K562 (cell line): ENCODE data around the gene ADD1. TPM values are rescaled to one million over a fixed set of nuclear protein-coding genes. Genes with fewer than 3 reads are reported as not detected.

Experiments used
- ATAC-seq: fragments of 200-7000 bp; cut with Tn5 transposase; 3 replicates; pipeline ENCODE4 v1.9.1; 2020; ENCODE audit warnings: moderate library complexity
- BruUV-seq: library from RNA; stranded (reverse); fragments of 400-500 nt; replicated peaks from 2 replicates; lab custom pipeline; 2021; lab: Mats Ljungman, UMichigan
- CTCF ChIA-PET: fragments of 300-600 bp; formaldehyde crosslinking; extraction: SDS; loops from one replicate; lab custom pipeline; 2021; ENCODE audit warnings: low intra/inter-chr PET ratio; lab: Yijun Ruan, JAX
- POLR2A ChIA-PET: fragments of 300-600, 350-650 bp; sonication (Branson Sonifier 250); formaldehyde crosslinking; extraction: SDS; loops from one replicate; lab custom pipeline; 2021; ENCODE audit warnings: antibody characterized with exemption, inconsistent platforms; lab: Yijun Ruan, JAX
- DNase-seq, 4 experiments: peaks; one replicate each; pipeline versions ENCODE4 v3.0.0 to v3.0.0-alpha.2; 2011 to 2018; ENCODE audit warnings: low spot score in 3 of 4, mixed read lengths in 3 of 4; ENCODE audit errors: extremely low read depth in 1 of 4
- FAIRE-seq: peaks from 2 replicates; lab custom pipeline; 2011; peaks lifted over from hg19 to GRCh38; lab: Jason Lieb, UNC
- H2AFZ ChIP-seq: 2 replicates; pipeline ENCODE4 v1.6.0; 2011; ENCODE audit warnings: low read depth, low read length, control low read depth, inconsistent platforms
- H3K27ac ChIP-seq: fragments of 200-600 bp; 3 replicates; pipeline ENCODE4 v1.8.0; 2011; ENCODE audit warnings: low read depth, mild to moderate bottlenecking, control low read depth, inconsistent platforms, low read length, moderate library complexity, mixed read lengths; ENCODE audit errors: extremely low read depth
- H3K27me3 ChIP-seq, 2 experiments: fragments of 300-600 bp in 1 of 2; 2 replicates in 1 of 2; 3 replicates in 1 of 2; pipeline versions ENCODE4 v1.6.0 to v1.8.0; 2011; ENCODE audit warnings: inconsistent platforms in 2 of 2, low read length in 2 of 2, mild to moderate bottlenecking in 1 of 2, mixed read lengths in 1 of 2, moderate library complexity in 1 of 2; ENCODE audit not compliant: control insufficient read depth in 2 of 2, insufficient read depth in 2 of 2
- H3K36me3 ChIP-seq: fragments of 300-600 bp; 3 replicates; pipeline ENCODE4 v1.8.0; 2011; ENCODE audit warnings: mild to moderate bottlenecking, low read length, inconsistent platforms; ENCODE audit not compliant: control insufficient read depth, insufficient read depth
- H3K4me1 ChIP-seq, 2 experiments: fragments of 200-600 bp in 1 of 2; replicated peaks in 1 of 2; 2 replicates in 1 of 2; 3 replicates in 1 of 2; pipeline versions ENCODE4 v1.5.1 to v1.8.0; 2011; ENCODE audit warnings: inconsistent platforms in 2 of 2, low read length in 2 of 2, mild to moderate bottlenecking in 1 of 2, mixed read lengths in 1 of 2, moderate library complexity in 1 of 2; ENCODE audit not compliant: control insufficient read depth in 2 of 2, insufficient read depth in 2 of 2
- H3K4me2 ChIP-seq: 2 replicates; pipeline ENCODE4 v1.6.1; 2011; ENCODE audit warnings: low read length, control low read depth, inconsistent platforms, mixed read lengths; ENCODE audit not compliant: insufficient read depth
- H3K4me3 ChIP-seq: fragments of 200-600 bp; sonication (generic), shearing (Covaris generic); 2 replicates; pipeline ENCODE4 v1.5.1; 2016; ENCODE audit warnings: control low read depth, inconsistent platforms
- H3K79me2 ChIP-seq: fragments of 200-600 bp; 3 replicates; pipeline ENCODE4 v1.8.0; 2011; ENCODE audit warnings: low read length, inconsistent platforms; ENCODE audit not compliant: control insufficient read depth, insufficient read depth
- H3K9ac ChIP-seq, 2 experiments: 2 replicates each; pipeline versions ENCODE4 v1.6.0 to v1.6.1; 2011; ENCODE audit warnings: low read depth in 2 of 2, low read length in 2 of 2, control low read depth in 1 of 2, inconsistent platforms in 1 of 2, mild to moderate bottlenecking in 1 of 2, mixed read lengths in 1 of 2; ENCODE audit not compliant: insufficient read depth in 1 of 2
- H3K9me1 ChIP-seq: one replicate; pipeline ENCODE4 v1.6.0; 2011; ENCODE audit warnings: inconsistent platforms, mild to moderate bottlenecking, low read length, moderate library complexity; ENCODE audit not compliant: control insufficient read depth, insufficient read depth
- H3K9me3 ChIP-seq: replicated peaks from 2 replicates; pipeline ENCODE4 v1.5.1; 2011; ENCODE audit warnings: low read depth, low read length, inconsistent platforms; ENCODE audit not compliant: control insufficient read depth, insufficient read depth
- H4K20me1 ChIP-seq: replicated peaks from 2 replicates; pipeline ENCODE4 v1.6.1; 2011; ENCODE audit warnings: low read length, inconsistent platforms, mixed read lengths; ENCODE audit not compliant: control insufficient read depth, insufficient read depth
- CBFA2T3 ChIP-seq: fragments of 450-650 bp; IDR thresholded peaks from 2 replicates; pipeline ENCODE4 v1.6.1; 2017
- DMBX1 ChIP-seq: fragments of 250-450 bp; sonication (Bioruptor Pico); IDR thresholded peaks from 2 replicates; pipeline ENCODE4 v1.8.0; 2022; ENCODE audit warnings: inconsistent platforms, mild to moderate bottlenecking, moderate library complexity, borderline replicate concordance
- HIVEP1 ChIP-seq: fragments of 250-450 bp; sonication (Bioruptor Pico); IDR thresholded peaks from 2 replicates; pipeline ENCODE4 v1.4.0; 2020; ENCODE audit warnings: mild to moderate bottlenecking
- MBD2 ChIP-seq: sonication (generic); IDR thresholded peaks from 2 replicates; pipeline ENCODE4 v1.6.1; 2016; ENCODE audit warnings: low read depth, borderline replicate concordance
- MYC ChIP-seq, 2 experiments: fragments of 250-450 bp in 1 of 2; sonication (Bioruptor Pico) in 1 of 2; IDR thresholded peaks; 2 replicates each; pipeline versions ENCODE4 v1.5.1 to v1.6.1; 2012 to 2021; ENCODE audit warnings: low read depth in 2 of 2, borderline replicate concordance in 1 of 2, improper control_type of control experiment in 1 of 2, low read length in 1 of 2, mild to moderate bottlenecking in 1 of 2, moderate library complexity in 1 of 2
- NR0B1 ChIP-seq: fragments of 450-650 bp; IDR thresholded peaks from one replicate; pipeline ENCODE4 v1.6.1; 2018; ENCODE audit warnings: mild to moderate bottlenecking, moderate library complexity; ENCODE audit not compliant: partially characterized antibody
- SREBF2 ChIP-seq: sonication (generic); formaldehyde crosslinking; IDR thresholded peaks from 2 replicates; pipeline ENCODE4 v1.4.0; 2020; ENCODE audit warnings: mild to moderate bottlenecking, missing genetic modification reagents
- ZNF133 ChIP-seq: fragments of 250-450 bp; sonication (Bioruptor Pico); IDR thresholded peaks from 2 replicates; pipeline ENCODE4 v1.4.0; 2020; ENCODE audit warnings: mild to moderate bottlenecking
- WGBS: fragments of 100-300 bp; shearing (Covaris generic); methylation state at CpG from one replicate; pipeline ENCODE4 v1.1.6; 2016; ENCODE audit warnings: low coverage, mixed read lengths; ENCODE audit not compliant: insufficient coverage; ENCODE audit errors: missing lambda C conversion rate; 5-methylcytosine and 5-hydroxymethylcytosine counted together
- in situ Hi-C: fragments of 300-500 bp; cut with MboI; formaldehyde crosslinking; loops from 4 replicates; pipeline ENCODE4 v1.15.0; 2018; ENCODE audit warnings: inconsistent platforms, mixed read lengths
- intact Hi-C: fragments of 100-400 bp; cut with micrococcal nuclease; formaldehyde crosslinking; loops from 2 replicates; pipeline ENCODE4 v1.14.2; 2022
- polyA plus RNA-seq, 8 experiments: library from polyadenylated mRNA; depleted of rRNA in 4 of 8; stranded (reverse) in 5 of 8; unstranded in 3 of 8; fragments of >200 nt; fragmentation: Nextera tagmentation in 2 of 8; fragmentation: Illumina TruSeq in 1 of 8; extraction: Ambion mirVana in 2 of 8; extraction: Trizol in 1 of 8; gene quantifications; 2 replicates each; pipeline versions ENCODE4 v1.2.1 to v1.2.3, GENCODE V29; 2011 to 2014; ENCODE audit warnings: inconsistent platforms in 1 of 8, missing spikeins in 1 of 8
- total RNA-seq, 7 experiments: library from RNA; depleted of rRNA in 6 of 7; stranded (reverse); fragments of >200 nt in 6 of 7; fragmentation: Illumina TruSeq in 2 of 7; extraction: Trizol in 2 of 7; gene quantifications; 2 replicates each; pipeline versions ENCODE4 v1.2.1 to v1.2.3, GENCODE V29; 2011 to 2021; ENCODE audit warnings: low replicate concordance in 1 of 7
- TF ChIP-seq, protein P1 (sequence below), 3 experiments: fragments of 200-800 bp in 1 of 3; sonication (Bioruptor generic) in 1 of 3; sonication (generic) in 1 of 3; formaldehyde crosslinking in 1 of 3; IDR thresholded peaks; 2 replicates each; pipeline versions ENCODE4 v1.6.1 to v1.8.0; 2016 to 2022; ENCODE audit warnings: mild to moderate bottlenecking in 2 of 3, missing compliant biosample characterization in 2 of 3, missing genetic modification characterization in 2 of 3, missing genetic modification reagents in 1 of 3
- TF ChIP-seq, protein P2 (sequence below): sonication (generic); formaldehyde crosslinking; IDR thresholded peaks from 2 replicates; pipeline ENCODE4 v1.8.0; 2022; ENCODE audit warnings: mild to moderate bottlenecking, missing genetic modification reagents, borderline replicate concordance

ADD1 gene
- total and polyA plus RNA-seq, 9 of the 15 experiments (the other 6 are each of a cell fraction or from before 2014, with no cell fraction given): 17.5 to 153 (median 74.0) TPM

- ATAC-seq (no peak), DNase-seq (no peak), FAIRE-seq (no peak)
- ChIA-PET POLR2A (interaction anchor here (0.6 to 1.6 kb wide), 3 partner anchors 11 to 14 kb away, joined by 3 to 11 read pairs (median 3); no protein-coding TSS in a partner anchor), CTCF (no interaction called here)
- 77% methylated on average over 5 of the region's 5 CpGs for WGBS
- in situ Hi-C loops (no loop called here), intact Hi-C loops (no loop called here)
- H3K9me3 ChIP-seq: no peaks in the 10 kb centered on the region
- H3K9me1 ChIP-seq: no peaks in the 10 kb centered on the region
- peaks cover 4% of the 10 kb centered on the region; the same call in 1 of the 2 replicates for H4K20me1 ChIP-seq
- H3K27ac ChIP-seq: no peak overlapping the region
- H3K4me1 ChIP-seq: no peaks in the 10 kb centered on the region
- H3K36me3 ChIP-seq: peaks cover 51% of the 10 kb centered on the region
- no peak overlapping the region for H3K9ac ChIP-seq
- TF ChIP-seq ZNF133 (CRISPR knock-in tag) (no peak), CBFA2T3 (no peak)
- TF ChIP-seq, protein P1, sequence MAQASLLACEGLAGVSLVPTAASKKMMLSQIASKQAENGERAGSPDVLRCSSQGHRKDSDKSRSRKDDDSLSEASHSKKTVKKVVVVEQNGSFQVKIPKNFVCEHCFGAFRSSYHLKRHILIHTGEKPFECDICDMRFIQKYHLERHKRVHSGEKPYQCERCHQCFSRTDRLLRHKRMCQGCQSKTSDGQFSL (CRISPR knock-in tag; IDR thresholded peaks at IDR 0.05): no peak
- TF ChIP-seq, protein P1 (tag; IDR thresholded peaks at IDR 0.05): no peak
- no peak overlapping the region for H3K4me3 ChIP-seq
- H3K27me3 ChIP-seq: no peaks in the 10 kb centered on the region
- H3K4me2 ChIP-seq: no peak overlapping the region
- H3K79me2 ChIP-seq: peaks cover 32% of the 10 kb centered on the region
- no peak overlapping the region for H2AFZ ChIP-seq
- BruUV-seq: TSS peak; percentile 36
These were observed 34.7 kb downstream of the ADD1 start for GRCh38 chr4:2878346-2878745.

GRCh38 chr4:2879026-2879425 lies 35.4 kb downstream of the ADD1 start:
- H3K4me2 ChIP-seq: no peak overlapping the region
- POLR2A ChIA-PET: interaction anchor here (0.8 to 1.3 kb wide), 5 partner anchors 10 to 28 kb away, joined by 3 to 7 read pairs (median 4); no protein-coding TSS in a partner anchor
- peaks cover 26% of the 10 kb centered on the region for H3K79me2 ChIP-seq
- FAIRE-seq (no peak), DNase-seq (no peak), ATAC-seq (no peak)
- intact Hi-C loops (no loop called here), in situ Hi-C loops (no loop called here)
- H3K9me3 ChIP-seq: no peaks in the 10 kb centered on the region
- H3K27me3 ChIP-seq: no peaks in the 10 kb centered on the region
- H3K9me1 ChIP-seq: no peaks in the 10 kb centered on the region
- 71% methylated on average over 5 of the region's 5 CpGs for WGBS
- BruUV-seq: no TSS peak
- H4K20me1 ChIP-seq: peaks cover 4% of the 10 kb centered on the region; the same call in 1 of the 2 replicates
- no peak overlapping the region for H3K27ac ChIP-seq
- no peak overlapping the region for H2AFZ ChIP-seq
- CTCF ChIA-PET: no interaction called here
- peaks cover 54% of the 10 kb centered on the region for H3K36me3 ChIP-seq
- no peak overlapping the region for H3K4me3 ChIP-seq
- no peaks in the 10 kb centered on the region for H3K4me1 ChIP-seq
- no peak overlapping the region for H3K9ac ChIP-seq
- TF ChIP-seq, protein P2, sequence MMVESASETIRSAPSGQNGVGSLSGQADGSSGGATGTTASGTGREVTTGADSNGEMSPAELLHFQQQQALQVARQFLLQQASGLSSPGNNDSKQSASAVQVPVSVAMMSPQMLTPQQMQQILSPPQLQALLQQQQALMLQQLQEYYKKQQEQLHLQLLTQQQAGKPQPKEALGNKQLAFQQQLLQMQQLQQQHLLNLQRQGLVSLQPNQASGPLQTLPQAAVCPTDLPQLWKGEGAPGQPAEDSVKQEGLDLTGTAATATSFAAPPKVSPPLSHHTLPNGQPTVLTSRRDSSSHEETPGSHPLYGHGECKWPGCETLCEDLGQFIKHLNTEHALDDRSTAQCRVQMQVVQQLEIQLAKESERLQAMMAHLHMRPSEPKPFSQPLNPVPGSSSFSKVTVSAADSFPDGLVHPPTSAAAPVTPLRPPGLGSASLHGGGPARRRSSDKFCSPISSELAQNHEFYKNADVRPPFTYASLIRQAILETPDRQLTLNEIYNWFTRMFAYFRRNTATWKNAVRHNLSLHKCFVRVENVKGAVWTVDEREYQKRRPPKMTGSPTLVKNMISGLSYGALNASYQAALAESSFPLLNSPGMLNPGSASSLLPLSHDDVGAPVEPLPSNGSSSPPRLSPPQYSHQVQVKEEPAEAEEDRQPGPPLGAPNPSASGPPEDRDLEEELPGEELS (CRISPR knock-in tag): no peak
- TF ChIP-seq ZNF133 (CRISPR knock-in tag) (no peak), DMBX1 (CRISPR knock-in tag) (no peak), MBD2 (no peak), NR0B1 (no peak), MYC (IDR thresholded peaks at IDR 0.05; ENCODE audit: low read depth, low read length) (no peak), MYC (CRISPR knock-in tag; IDR thresholded peaks at IDR 0.05; ENCODE audit: borderline replicate concordance, low read depth) (no peak), SREBF2 (CRISPR knock-in tag) (no peak), HIVEP1 (CRISPR knock-in tag) (no peak)
